ENCODE data around the gene UNC5C. TPM values are rescaled to one million over a fixed set of nuclear protein-coding genes. Genes with fewer than 3 reads are reported as not detected.

The UNC5C gene
- total RNA-seq, 1 donor from 2014 or later, result 43.8 TPM

- H3K27me3 Mint-ChIP-seq, result no peaks in the 10 kb centered on the region
- TF ChIP-seq CTCF (IDR thresholded peaks at IDR 0.05; ENCODE audit: unreplicated experiment), result no peak
- H3K36me3 Mint-ChIP-seq (ENCODE audit: insufficient read depth), result peaks cover 6% of the 10 kb centered on the region
- DNase-seq (ENCODE audit: low spot score, unreplicated experiment), result no peak
- H3K4me1 Mint-ChIP-seq (ENCODE audit: low read depth), result peaks cover 26% of the 10 kb centered on the region
- no peak overlapping the region for H3K4me3 Mint-ChIP-seq (ENCODE audit: low read depth)
- no peak overlapping the region for H3K27ac Mint-ChIP-seq
- peaks cover 3% of the 10 kb centered on the region for H3K9me3 Mint-ChIP-seq (ENCODE audit: low read depth)
These were observed 13.6 kb downstream of the UNC5C start for GRCh38 chr4:95535180-95535579.

GRCh38 chr4:95534032-95534431 is 14.7 kb downstream of the UNC5C start:
- Mint-ChIP-seq H3K36me3 (ENCODE audit: insufficient read depth) (peaks cover 6% of the 10 kb centered on the region), H3K9me3 (ENCODE audit: low read depth) (peaks cover 3% of the 10 kb centered on the region), H3K27ac (no peak overlapping the region), H3K4me1 (ENCODE audit: low read depth) (peaks cover 26% of the 10 kb centered on the region), H3K27me3 (no peaks in the 10 kb centered on the region), H3K4me3 (ENCODE audit: low read depth) (no peak overlapping the region)
- TF ChIP-seq CTCF (IDR thresholded peaks at IDR 0.05; ENCODE audit: unreplicated experiment), result no peak
- no peak for DNase-seq (ENCODE audit: low spot score, unreplicated experiment)

GRCh38 chr4:95533254-95533653 is 15.5 kb downstream of the UNC5C start:
- Mint-ChIP-seq H3K4me1 (ENCODE audit: low read depth) (peaks cover 21% of the 10 kb centered on the region), H3K36me3 (ENCODE audit: insufficient read depth) (peaks cover 6% of the 10 kb centered on the region), H3K4me3 (ENCODE audit: low read depth) (no peak overlapping the region), H3K27me3 (no peaks in the 10 kb centered on the region), H3K27ac (no peak overlapping the region), H3K9me3 (ENCODE audit: low read depth) (peaks cover 3% of the 10 kb centered on the region)
- DNase-seq (ENCODE audit: low spot score, unreplicated experiment), result no peak
- TF ChIP-seq CTCF (IDR thresholded peaks at IDR 0.05; ENCODE audit: unreplicated experiment), result no peak

GRCh38 chr4:95532305-95532704 is 16.5 kb downstream of the UNC5C start:
- Mint-ChIP-seq H3K27ac (no peak overlapping the region), H3K27me3 (no peaks in the 10 kb centered on the region), H3K9me3 (ENCODE audit: low read depth) (peaks cover 3% of the 10 kb centered on the region), H3K4me3 (ENCODE audit: low read depth) (no peak overlapping the region), H3K4me1 (ENCODE audit: low read depth) (peaks cover 11% of the 10 kb centered on the region), H3K36me3 (ENCODE audit: insufficient read depth) (peaks cover 6% of the 10 kb centered on the region)
- DNase-seq (ENCODE audit: low spot score, unreplicated experiment), result no peak
- TF ChIP-seq CTCF (IDR thresholded peaks at IDR 0.05; ENCODE audit: unreplicated experiment), result no peak

GRCh38 chr4:95531141-95531540 is 17.6 kb downstream of the UNC5C start:
- TF ChIP-seq CTCF (IDR thresholded peaks at IDR 0.05; ENCODE audit: unreplicated experiment), result no peak
- peaks cover 3% of the 10 kb centered on the region for H3K9me3 Mint-ChIP-seq (ENCODE audit: low read depth)
- peaks cover 6% of the 10 kb centered on the region for H3K36me3 Mint-ChIP-seq (ENCODE audit: insufficient read depth)
- H3K27ac Mint-ChIP-seq, result no peak overlapping the region
- no peaks in the 10 kb centered on the region for H3K27me3 Mint-ChIP-seq
- no peak for DNase-seq (ENCODE audit: low spot score, unreplicated experiment)
- H3K4me1 Mint-ChIP-seq (ENCODE audit: low read depth), result peaks cover 8% of the 10 kb centered on the region
- no peak overlapping the region for H3K4me3 Mint-ChIP-seq (ENCODE audit: low read depth)

All from progenitor cell of endocrine pancreas (in vitro differentiated cells).